GM21360 (cell line): ENCODE data around the gene OSTN.
"Not testable (repeated sequence)": the region's sequence is repeated elsewhere in the genome, so short reads cannot be mapped to it uniquely, and the experiment has no call there.

Source experiments
- ATAC-seq: cut with Tn5 transposase; IDR thresholded peaks from one replicate; pipeline ENCODE4 v1.9.1; 2021; ENCODE audit warnings: mild to moderate bottlenecking, moderate library complexity; ENCODE audit not compliant: unreplicated experiment

The OSTN gene

GRCh38 chr3:191262650-191263049 lies 63.6 kb downstream of the OSTN start:
- no peak for ATAC-seq

GRCh38 chr3:191263365-191263764 lies 64.3 kb downstream of the OSTN start:
- ATAC-seq = peak; percentile 72

- ATAC-seq = no peak
These were observed 64.8 kb downstream of the OSTN start for GRCh38 chr3:191263850-191264249.

GRCh38 chr3:191268737-191269136 lies 69.7 kb downstream of the OSTN start:
- no peak for ATAC-seq

GRCh38 chr3:191269289-191270085 lies 70.4 kb downstream of the OSTN start:
- peak; percentile 65 for ATAC-seq

- ATAC-seq = not testable (repeated sequence)
These were observed 76.2 kb downstream of the OSTN start for GRCh38 chr3:191275244-191275643.

GRCh38 chr3:191275751-191276150 lies 76.7 kb downstream of the OSTN start:
- no peak for ATAC-seq

- no peak for ATAC-seq
These were observed 81.1 kb downstream of the OSTN start for GRCh38 chr3:191280111-191280510.

GRCh38 chr3:191280882-191281281 lies 81.8 kb downstream of the OSTN start:
- no peak for ATAC-seq

GRCh38 chr3:191282251-191283185 lies 83.5 kb downstream of the OSTN start:
- no peak for ATAC-seq

GRCh38 chr3:191283400-191283799 lies 84.4 kb downstream of the OSTN start:
- no peak for ATAC-seq

- ATAC-seq = peak; percentile 80
These were observed 91.4 kb downstream of the OSTN start for GRCh38 chr3:191290311-191291025.

- ATAC-seq = no peak
These were observed 93.4 kb downstream of the OSTN start for GRCh38 chr3:191292243-191293015.

- ATAC-seq = no peak
These were observed 95.2 kb downstream of the OSTN start for GRCh38 chr3:191294291-191294690.

GRCh38 chr3:191296041-191296541 lies 97.0 kb downstream of the OSTN start:
- ATAC-seq = peak; percentile 89

GRCh38 chr3:191298846-191299245 lies 99.8 kb downstream of the OSTN start:
- no peak for ATAC-seq

GRCh38 chr3:191300422-191300821 lies 101.4 kb downstream of the OSTN start:
- ATAC-seq = no peak

GRCh38 chr3:191301017-191301416 lies 102.0 kb downstream of the OSTN start:
- peak; percentile 73 for ATAC-seq

- no peak for ATAC-seq
These were observed 102.9 kb downstream of the OSTN start for GRCh38 chr3:191301782-191302411.

- no peak for ATAC-seq
These were observed 103.4 kb downstream of the OSTN start for GRCh38 chr3:191302451-191302850.
